Measurements from ENCODE around the gene CT45A3. TPM values are rescaled to one million over a fixed set of nuclear protein-coding genes. Genes with fewer than 3 reads are reported as not detected.
"Not testable (repeated sequence)": the region's sequence is repeated elsewhere in the genome, so short reads cannot be mapped to it uniquely, and the experiment has no call there.

Gene CT45A3
- total RNA-seq, 1 experiment from 2014 or later = not detected

GRCh38 chrX:135713795-135714194, 54.2 kb downstream of the CT45A3 start:
- Histone ChIP-seq H2AFZ (no peak overlapping the region), H3K79me2 (ENCODE audit: low read depth) (no peaks in the 10 kb centered on the region), H3K4me3 (no peak overlapping the region), H4K20me1 (ENCODE audit: insufficient read depth) (no peaks in the 10 kb centered on the region), H3K9me3 (ENCODE audit: insufficient read depth, low read depth) (no peaks in the 10 kb centered on the region), H3F3A (ENCODE audit: insufficient read depth, low read depth) (no peaks in the 10 kb centered on the region), H3K27ac (no peak overlapping the region), H3K4me2 (no peak overlapping the region), H3K36me3 (ENCODE audit: low read depth) (no peaks in the 10 kb centered on the region), H3K4me1 (replicated peaks; ENCODE audit: insufficient read depth) (no peaks in the 10 kb centered on the region), H3K27me3 (ENCODE audit: insufficient read depth, low read depth) (peaks cover 10% of the 10 kb centered on the region; the same call in 1 of the 2 replicates), H3K9me2 (ENCODE audit: insufficient read depth) (no peaks in the 10 kb centered on the region)
- no peak for DNase-seq
- intact Hi-C loops (cut with micrococcal nuclease; ENCODE audit: unreplicated experiment) = no loop called here
- POLR2A ChIA-PET (ENCODE audit: unreplicated experiment) = no interaction called here
- CTCF ChIA-PET = no interaction called here
- no TSS peak for BruUV-seq (replicated peaks)
- TF ChIP-seq CTCF (conservative IDR thresholded peaks at IDR 0.05) = no peak
- no peak for TF ChIP-seq EZH2 (IDR thresholded peaks at IDR 0.05; ENCODE audit: low read depth)

DNA sequence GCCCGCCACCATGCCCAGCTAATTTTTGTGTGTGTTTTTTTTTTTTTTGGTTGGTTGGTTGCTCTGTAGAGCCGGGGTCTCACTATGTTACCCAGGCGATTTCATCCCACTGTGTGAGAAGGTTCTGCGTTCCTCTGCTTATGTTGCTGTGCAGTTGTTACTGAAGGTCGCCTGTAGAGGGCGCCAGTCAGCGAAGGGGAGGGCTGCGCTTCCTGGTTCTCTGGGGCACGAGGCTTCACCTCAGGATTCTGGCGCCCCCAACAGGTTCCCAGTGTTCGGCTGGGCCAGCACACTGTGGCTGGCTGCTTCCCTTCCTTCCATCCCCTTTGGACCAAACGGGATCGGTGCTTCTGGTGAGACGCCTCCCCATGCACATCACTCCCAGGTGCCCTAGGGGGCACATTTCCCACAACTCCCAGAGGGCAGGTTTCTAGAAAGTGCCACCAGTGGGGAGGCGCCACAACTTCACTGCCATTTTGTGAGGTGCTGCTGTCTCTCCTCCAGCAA, 54.8 kb downstream of the CT45A3 start, which contains the start of gene CT45A1:
CT45A1 (plus strand) TSS at position 457 of the 507 bp plus-strand sequence. CDS start 5,302 bp downstream, outside the sequence.
- H3K79me2 ChIP-seq (ENCODE audit: low read depth); H3K27me3 ChIP-seq (ENCODE audit: insufficient read depth, low read depth); BruUV-seq (replicated peaks); H4K20me1 ChIP-seq (ENCODE audit: insufficient read depth); H3F3A ChIP-seq (ENCODE audit: insufficient read depth, low read depth); H3K27ac ChIP-seq; H3K4me3 ChIP-seq; DNase-seq; H2AFZ ChIP-seq; H3K9me3 ChIP-seq (ENCODE audit: insufficient read depth, low read depth); H3K9me2 ChIP-seq (ENCODE audit: insufficient read depth); H3K4me1 ChIP-seq (replicated peaks; ENCODE audit: insufficient read depth); H3K36me3 ChIP-seq (ENCODE audit: low read depth); POLR2A ChIA-PET (ENCODE audit: unreplicated experiment); intact Hi-C loops (cut with micrococcal nuclease; ENCODE audit: unreplicated experiment); CTCF ChIA-PET; H3K4me2 ChIP-seq: not testable (repeated sequence)

Other genes starting within 250 kb of the CT45A3 start
- not detected in 2 replicates for gene INTS6L, start 247.5 kb downstream of the CT45A3 start, total RNA-seq (2021)
- not detected in 2 replicates for gene CT45A1, start 54.6 kb downstream of the CT45A3 start, total RNA-seq (2021)
- gene CT45A5, start 17.3 kb upstream of the CT45A3 start, total RNA-seq (2021) = not detected in 2 replicates
- gene CT45A6, start 34.6 kb upstream of the CT45A3 start, total RNA-seq (2021) = not detected in 2 replicates
- gene CT45A2, start 51.8 kb upstream of the CT45A3 start, total RNA-seq (2021) = not detected in 2 replicates
- not detected in 2 replicates for gene CT45A7, start 69.1 kb upstream of the CT45A3 start, total RNA-seq (2021)
- not detected in 2 replicates for gene CT45A8, start 86.3 kb upstream of the CT45A3 start, total RNA-seq (2021)
- not detected in 2 replicates for gene CT45A9, start 103.6 kb upstream of the CT45A3 start, total RNA-seq (2021)
- not detected in 2 replicates for gene CT45A10, start 125.3 kb upstream of the CT45A3 start, total RNA-seq (2021)
- gene SAGE1, start 125.5 kb upstream of the CT45A3 start, total RNA-seq (2021) = not detected in 2 replicates
- 23.7 and 26.2 TPM in 2 replicates for gene MMGT1, start 205.8 kb upstream of the CT45A3 start, total RNA-seq (2021)
- 14.8 and 16.5 TPM in 2 replicates for gene SLC9A6, start 217.2 kb upstream of the CT45A3 start, total RNA-seq (2021)